HepG2 (cell line): Measurements from ENCODE around the gene MGMT. TPM values are rescaled to one million over a fixed set of nuclear protein-coding genes. Genes with fewer than 3 reads are reported as not detected.

ENCODE experiments used
- ATAC-seq: fragments of 200-7000 bp; cut with Tn5 transposase; 3 replicates; pipeline ENCODE4 v1.9.1; 2020; ENCODE audit warnings: mild to moderate bottlenecking, moderate library complexity
- BruUV-seq: library from RNA; stranded (reverse); fragments of 400-500 nt; replicated peaks from 2 replicates; lab custom pipeline; 2021; lab: Mats Ljungman, UMichigan
- CTCF ChIA-PET: fragments of 300-600 bp; formaldehyde crosslinking; extraction: SDS; loops from one replicate; lab custom pipeline; 2021; ENCODE audit warnings: low total read pairs, inconsistent platforms, low intra/inter-chr PET ratio; lab: Yijun Ruan, JAX
- POLR2A ChIA-PET: fragments of 350-600 bp; sonication (Branson Sonifier 250); formaldehyde crosslinking; loops from one replicate; lab custom pipeline; 2020; ENCODE audit warnings: antibody characterized with exemption, inconsistent platforms; lab: Yijun Ruan, JAX
- DNase-seq: peaks from one replicate; pipeline ENCODE4 v3.0.0-alpha.2; 2015; ENCODE audit warnings: low spot score
- FAIRE-seq: peaks from 3 replicates; lab custom pipeline; 2011; peaks lifted over from hg19 to GRCh38; lab: Jason Lieb, UNC
- H2AFZ ChIP-seq: one replicate; pipeline ENCODE4 v1.6.1; 2011; ENCODE audit warnings: low read length, inconsistent platforms
- H3K27ac ChIP-seq: fragments of 300-600 bp; 3 replicates; pipeline ENCODE4 v1.8.0; 2011; ENCODE audit warnings: mixed run types, mild to moderate bottlenecking, mixed read lengths, low read length, inconsistent platforms; ENCODE audit not compliant: insufficient read depth; ENCODE audit errors: extremely low read length
- H3K27me3 ChIP-seq, 2 experiments: fragments of 200-600 bp in 1 of 2; 2 replicates in 1 of 2; 3 replicates in 1 of 2; pipeline versions ENCODE4 v1.6.0 to v1.8.0; 2011; ENCODE audit warnings: low read length in 2 of 2, mild to moderate bottlenecking in 2 of 2, moderate library complexity in 2 of 2, inconsistent platforms in 1 of 2; ENCODE audit not compliant: insufficient read depth in 2 of 2, control insufficient read depth in 1 of 2
- H3K36me3 ChIP-seq, 2 experiments: fragments of 200-600 bp in 1 of 2; replicated peaks in 1 of 2; 2 replicates in 1 of 2; 3 replicates in 1 of 2; pipeline versions ENCODE4 v1.5.1 to v1.8.0; 2011; ENCODE audit warnings: low read length in 2 of 2, inconsistent platforms in 1 of 2; ENCODE audit not compliant: insufficient read depth in 2 of 2, control insufficient read depth in 1 of 2
- H3K4me1 ChIP-seq: 2 replicates; pipeline ENCODE4 v1.5.1; 2012; ENCODE audit warnings: low read length, inconsistent platforms; ENCODE audit not compliant: insufficient read depth
- H3K4me2 ChIP-seq: 2 replicates; pipeline ENCODE4 v1.6.0; 2011; ENCODE audit warnings: low read depth, low read length, inconsistent platforms
- H3K4me3 ChIP-seq, 3 experiments: fragments of 200-600 bp in 1 of 3; sonication (generic), shearing (Covaris generic) in 1 of 3; replicated peaks in 1 of 3; 2 replicates each; pipeline ENCODE4 v1.5.1; 2011 to 2016; ENCODE audit warnings: low read length in 3 of 3, inconsistent platforms in 2 of 3, low read depth in 2 of 3, mild to moderate bottlenecking in 2 of 3, control low read depth in 1 of 3, mixed read lengths in 1 of 3; ENCODE audit not compliant: insufficient read depth in 1 of 3
- H3K79me2 ChIP-seq: one replicate; pipeline ENCODE4 v1.6.1; 2011; ENCODE audit warnings: low read length, inconsistent platforms; ENCODE audit not compliant: insufficient read depth
- H3K9ac ChIP-seq: 2 replicates; pipeline ENCODE4 v1.6.0; 2011; ENCODE audit warnings: mild to moderate bottlenecking, low read depth, low read length, inconsistent platforms; ENCODE audit not compliant: insufficient read depth
- H3K9me3 ChIP-seq: 2 replicates; pipeline ENCODE4 v1.5.1; 2012; ENCODE audit warnings: mild to moderate bottlenecking, low read length
- H4K20me1 ChIP-seq: 2 replicates; pipeline ENCODE4 v1.6.0; 2011; ENCODE audit warnings: inconsistent platforms, mild to moderate bottlenecking, low read length, moderate library complexity; ENCODE audit not compliant: insufficient read depth
- CTCF ChIP-seq: sonication (generic); formaldehyde crosslinking; IDR thresholded peaks from 2 replicates; pipeline ENCODE4 v1.5.0; 2020; ENCODE audit warnings: mild to moderate bottlenecking, missing genetic modification reagents, moderate library complexity
- GLMP ChIP-seq: sonication (generic); formaldehyde crosslinking; IDR thresholded peaks from 2 replicates; pipeline ENCODE4 v1.9.0; 2021; ENCODE audit warnings: missing genetic modification reagents, mild to moderate bottlenecking, borderline replicate concordance
- ISL2 ChIP-seq: sonication (generic); formaldehyde crosslinking; IDR thresholded peaks from 2 replicates; pipeline ENCODE4 v1.5.0; 2020; ENCODE audit warnings: missing genetic modification reagents
- KAT7 ChIP-seq: IDR thresholded peaks from 2 replicates; pipeline ENCODE4 v1.6.1; 2018; ENCODE audit warnings: borderline replicate concordance, missing compliant biosample characterization
- MLLT10 ChIP-seq: sonication (generic); formaldehyde crosslinking; IDR thresholded peaks from 2 replicates; pipeline ENCODE4 v1.4.0; 2020; ENCODE audit warnings: missing genetic modification reagents
- NFIB ChIP-seq: sonication (generic); formaldehyde crosslinking; IDR thresholded peaks from 2 replicates; pipeline ENCODE4 v1.9.0; 2021; ENCODE audit warnings: missing genetic modification reagents, mild to moderate bottlenecking, borderline replicate concordance
- ONECUT2 ChIP-seq: sonication (generic); formaldehyde crosslinking; IDR thresholded peaks from 2 replicates; pipeline ENCODE4 v1.4.0; 2020; ENCODE audit warnings: missing genetic modification reagents
- PRPF4 ChIP-seq: fragments of 200-400 bp; formaldehyde crosslinking; IDR thresholded peaks from 2 replicates; pipeline ENCODE4 v1.6.1; 2016; ENCODE audit warnings: low read length, low read depth; ENCODE audit not compliant: poor library complexity, severe bottlenecking
- SAFB2 ChIP-seq: sonication (generic); formaldehyde crosslinking; IDR thresholded peaks from 2 replicates; pipeline ENCODE4 v1.5.1; 2020; ENCODE audit warnings: missing genetic modification reagents, low read depth, mild to moderate bottlenecking, borderline replicate concordance
- TAF1 ChIP-seq: sonication (generic); formaldehyde crosslinking; IDR thresholded peaks from 2 replicates; pipeline ENCODE4 v1.4.0; 2020; ENCODE audit warnings: missing genetic modification reagents
- TMF1 ChIP-seq: sonication (generic); formaldehyde crosslinking; IDR thresholded peaks from 2 replicates; pipeline ENCODE4 v1.8.1; 2022; ENCODE audit warnings: low read depth, missing genetic modification reagents
- TOE1 ChIP-seq: sonication (generic); formaldehyde crosslinking; IDR thresholded peaks from 2 replicates; pipeline ENCODE4 v1.4.0; 2020; ENCODE audit warnings: mild to moderate bottlenecking, missing genetic modification reagents
- ZFP36L2 ChIP-seq: sonication (generic); formaldehyde crosslinking; IDR thresholded peaks from 2 replicates; pipeline ENCODE4 v1.4.0; 2020; ENCODE audit warnings: missing genetic modification reagents
- ZNF10 ChIP-seq: sonication (generic); formaldehyde crosslinking; IDR thresholded peaks from 2 replicates; pipeline ENCODE4 v1.4.0; 2020; ENCODE audit warnings: mild to moderate bottlenecking, low read depth, missing genetic modification reagents, borderline replicate concordance
- ZNF20 ChIP-seq: sonication (generic); formaldehyde crosslinking; IDR thresholded peaks from 2 replicates; pipeline ENCODE4 v1.4.0; 2020; ENCODE audit warnings: mild to moderate bottlenecking, moderate library complexity, missing genetic modification reagents
- ZNF317 ChIP-seq: sonication (generic); formaldehyde crosslinking; IDR thresholded peaks from 2 replicates; pipeline ENCODE4 v1.5.0; 2020; ENCODE audit warnings: mild to moderate bottlenecking, missing genetic modification reagents
- ZNF737 ChIP-seq: sonication (generic); formaldehyde crosslinking; IDR thresholded peaks from 2 replicates; pipeline ENCODE4 v1.5.0; 2020; ENCODE audit warnings: missing genetic modification reagents, mild to moderate bottlenecking, borderline replicate concordance
- WGBS: methylation state at CpG from one replicate; pipeline ENCODE4 v1.1.6; 2017; ENCODE audit warnings: low lambda C conversion rate; 5-methylcytosine and 5-hydroxymethylcytosine counted together
- in situ Hi-C: cut with HindIII; loops from 2 replicates; pipeline ENCODE4 v1.10.0; 2017; ENCODE audit warnings: low pct_unique_long_range_greater_than_20kb; ENCODE audit not compliant: extremely low pct_ligation_motif_present
- intact Hi-C: fragments of 100-400 bp; cut with micrococcal nuclease; formaldehyde crosslinking; loops from one replicate; pipeline ENCODE4 v1.10.0; 2022; ENCODE audit not compliant: unreplicated experiment
- polyA plus RNA-seq, 8 experiments: library from polyadenylated mRNA; depleted of rRNA in 3 of 8; stranded (reverse) in 7 of 8; unstranded in 1 of 8; fragments of >200 nt; fragmentation: Illumina TruSeq in 4 of 8; extraction: Trizol in 4 of 8; gene quantifications; 2 replicates each; pipeline versions ENCODE4 v1.2.1 to v1.2.3, GENCODE V29; 2011 to 2016; ENCODE audit warnings: low read depth in 4 of 8, missing spikeins in 1 of 8, mixed read lengths in 1 of 8; ENCODE audit not compliant: insufficient read depth in 1 of 8
- total RNA-seq, 5 experiments: library from RNA; depleted of rRNA; stranded (reverse); fragments of >200 nt; fragmentation: Illumina TruSeq; extraction: Trizol; gene quantifications; 2 replicates each; pipeline ENCODE4 v1.2.3, GENCODE V29; 2016; ENCODE audit warnings: low read depth in 1 of 5

The MGMT gene
- total and polyA plus RNA-seq, 2 of the 13 experiments (the other 11 are each of a cell fraction or from before 2014, with no cell fraction given), result 12.0 to 19.5 TPM

DNA sequence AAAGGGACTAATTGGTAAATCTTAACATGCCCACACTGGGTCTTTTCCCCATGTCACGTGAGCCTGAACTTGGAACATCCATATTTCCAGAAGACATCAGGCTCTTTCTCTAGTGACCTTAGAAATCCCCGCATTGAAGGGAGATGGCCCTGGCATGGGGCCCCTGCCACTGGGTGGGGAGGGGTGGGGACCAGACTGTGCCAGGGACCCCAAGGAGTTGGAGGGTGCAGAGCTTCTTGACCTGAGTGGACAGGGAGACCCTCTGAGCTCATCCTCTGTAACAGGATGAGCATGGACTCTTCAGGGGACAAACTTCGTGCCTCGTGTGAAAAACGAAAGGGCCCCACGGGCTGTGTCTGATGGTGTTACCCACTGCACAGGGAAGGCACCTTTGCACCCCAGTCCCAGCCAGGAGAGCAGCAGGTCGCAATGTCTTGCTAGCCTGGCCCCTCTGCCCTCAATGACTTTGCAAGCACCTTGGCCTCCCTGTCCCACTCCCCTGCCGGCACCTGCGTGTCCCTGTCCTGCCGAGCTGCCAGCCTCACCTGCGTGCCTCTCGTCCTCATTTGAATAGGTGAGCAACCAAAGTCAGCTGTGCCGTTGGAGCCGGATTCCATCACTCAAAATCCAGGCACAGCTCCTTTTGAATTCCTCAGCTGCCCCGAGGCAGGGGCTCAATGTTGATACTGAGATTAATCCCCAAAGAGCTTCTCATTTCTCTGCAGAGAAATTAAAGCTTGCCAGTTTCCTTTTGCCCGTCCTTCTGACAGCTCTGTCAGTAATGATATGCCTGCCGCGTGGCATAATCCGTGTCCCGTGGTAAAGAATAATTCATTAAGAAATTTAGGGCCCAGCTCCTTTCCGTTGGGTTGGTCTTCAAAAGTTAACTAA, 262.1 kb downstream of the MGMT start:
- intact Hi-C loops, result no loop called here
- no peaks in the 10 kb centered on the region for H3K79me2 ChIP-seq
- ATAC-seq (no peak), FAIRE-seq (no peak), DNase-seq (no peak)
- TF ChIP-seq NFIB (CRISPR knock-in tag) (no peak), ZNF10 (CRISPR knock-in tag) (no peak), ZFP36L2 (CRISPR knock-in tag) (no peak), MLLT10 (CRISPR knock-in tag) (no peak), ZNF20 (CRISPR knock-in tag) (no peak), PRPF4 (no peak), TMF1 (CRISPR knock-in tag) (no peak), CTCF (CRISPR knock-in tag) (no peak), ZNF737 (no peak), SAFB2 (no peak), ISL2 (no peak), TOE1 (CRISPR knock-in tag) (no peak), ZNF317 (no peak), GLMP (CRISPR knock-in tag) (no peak), ONECUT2 (no peak), KAT7 (CRISPR knock-in tag) (no peak), TAF1 (CRISPR knock-in tag) (no peak)
- H3K27me3 ChIP-seq, result no peaks in the 10 kb centered on the region
- H4K20me1 ChIP-seq, result no peaks in the 10 kb centered on the region
- H3K9ac ChIP-seq, result no peak overlapping the region
- POLR2A ChIA-PET, result no interaction called here
- H3K36me3 ChIP-seq, result peaks cover 0 to 2% of the 10 kb centered on the region in 2 experiments; a peak in 1 of 5 replicates
- 78% methylated on average over 11 of the region's 21 CpGs for WGBS
- BruUV-seq, result no TSS peak
- peaks cover 36% of the 10 kb centered on the region; the same call in 1 of the 2 replicates for H3K9me3 ChIP-seq
- H3K27ac ChIP-seq, result no peak overlapping the region
- no peaks in the 10 kb centered on the region for H3K4me1 ChIP-seq
- in situ Hi-C loops, result no loop called here
- CTCF ChIA-PET, result no interaction called here
- H2AFZ ChIP-seq, result no peak overlapping the region
- no peak overlapping the region for H3K4me3 ChIP-seq
- no peak overlapping the region for H3K4me2 ChIP-seq
